Endothelial cell of umbilical vein (primary cell): ENCODE data around the gene TMEM42. TPM values are rescaled to one million over a fixed set of nuclear protein-coding genes. Genes with fewer than 3 reads are reported as not detected.

Experiments used
- BruUV-seq: library from RNA; stranded (reverse); fragments of 400-500 nt; replicated peaks from 2 replicates; lab custom pipeline; 2021; lab: Mats Ljungman, UMichigan
- CTCF ChIA-PET: fragments of 300-600, 350-600 bp; sonication (Branson Sonifier 250); formaldehyde crosslinking; loops from one replicate; lab custom pipeline; 2021; ENCODE audit warnings: antibody characterized with exemption, inconsistent platforms; lab: Charles Lee
- POLR2A ChIA-PET: fragments of 300-600, 350-600 bp; sonication (Branson Sonifier 250); formaldehyde crosslinking; loops from one replicate; lab custom pipeline; 2021; ENCODE audit warnings: antibody characterized with exemption, inconsistent platforms; lab: Charles Lee
- DNase-seq: peaks from one replicate; pipeline ENCODE4 v3.0.0-alpha.2; 2011; ENCODE audit warnings: low read depth, low spot score
- FAIRE-seq: peaks from 2 replicates; lab custom pipeline; 2011; peaks lifted over from hg19 to GRCh38; lab: Jason Lieb, UNC
- H2AFZ ChIP-seq: 2 replicates; pipeline ENCODE4 v1.6.0; 2012; ENCODE audit warnings: low read depth, low read length, control low read depth, inconsistent platforms
- H3K27ac ChIP-seq: 2 replicates; pipeline ENCODE4 v1.5.1; 2011; ENCODE audit warnings: low read depth, mild to moderate bottlenecking, control low read depth, low read length, moderate library complexity; ENCODE audit not compliant: insufficient read depth
- H3K27me3 ChIP-seq, 2 experiments: 2 replicates each; pipeline versions ENCODE4 v1.6.0 to v1.6.1; 2011; ENCODE audit warnings: low read length in 2 of 2, mixed read lengths in 1 of 2; ENCODE audit not compliant: control insufficient read depth in 2 of 2, insufficient read depth in 2 of 2
- H3K36me3 ChIP-seq, 2 experiments: 2 replicates in 1 of 2; 3 replicates in 1 of 2; pipeline ENCODE4 v1.5.1; 2011; ENCODE audit warnings: low read length in 2 of 2, mild to moderate bottlenecking in 1 of 2, moderate library complexity in 1 of 2; ENCODE audit not compliant: control insufficient read depth in 2 of 2, insufficient read depth in 2 of 2; ENCODE audit errors: extremely low read depth in 1 of 2
- H3K4me1 ChIP-seq: 3 replicates; pipeline ENCODE4 v1.5.1; 2011; ENCODE audit warnings: mild to moderate bottlenecking, low read length; ENCODE audit not compliant: control insufficient read depth, insufficient read depth; ENCODE audit errors: extremely low read depth
- H3K4me2 ChIP-seq: 2 replicates; pipeline ENCODE4 v1.6.1; 2011; ENCODE audit warnings: low read length, control low read depth, mixed read lengths; ENCODE audit not compliant: insufficient read depth
- H3K4me3 ChIP-seq, 3 experiments: fragments of 200-600 bp in 1 of 3; sonication (generic), shearing (Covaris generic) in 1 of 3; replicated peaks in 1 of 3; 2 replicates each; pipeline ENCODE4 v1.5.1; 2011 to 2016; ENCODE audit warnings: control low read depth in 3 of 3, low read length in 3 of 3, mild to moderate bottlenecking in 2 of 3, inconsistent platforms in 1 of 3, low read depth in 1 of 3, moderate library complexity in 1 of 3; ENCODE audit not compliant: insufficient read depth in 1 of 3
- H3K79me2 ChIP-seq: 2 replicates; pipeline ENCODE4 v1.6.0; 2012; ENCODE audit warnings: low read length, inconsistent platforms; ENCODE audit not compliant: control insufficient read depth, insufficient read depth
- H3K9ac ChIP-seq: replicated peaks from 2 replicates; pipeline ENCODE3; 2011; ENCODE audit warnings: low read length, control low read depth; ENCODE audit not compliant: insufficient read depth; ENCODE audit errors: extremely low read depth
- H3K9me1 ChIP-seq: replicated peaks from 3 replicates; pipeline ENCODE4 v1.6.0; 2011; ENCODE audit warnings: mild to moderate bottlenecking, low read length; ENCODE audit not compliant: control insufficient read depth, insufficient read depth; ENCODE audit errors: extremely low read depth
- H3K9me3 ChIP-seq: replicated peaks from 2 replicates; pipeline ENCODE4 v1.5.1; 2012; ENCODE audit warnings: low read length, inconsistent platforms; ENCODE audit not compliant: control insufficient read depth, insufficient read depth
- H4K20me1 ChIP-seq: replicated peaks from 2 replicates; pipeline ENCODE3; 2011; ENCODE audit warnings: mild to moderate bottlenecking, low read length; ENCODE audit not compliant: control insufficient read depth, insufficient read depth; ENCODE audit errors: extremely low read depth
- EZH2 ChIP-seq: IDR thresholded peaks from 2 replicates; pipeline ENCODE4 v1.6.1; 2012; ENCODE audit warnings: borderline replicate concordance, low read depth, mild to moderate bottlenecking, moderate library complexity, low read length, inconsistent platforms; ENCODE audit not compliant: severe bottlenecking
- FOS ChIP-seq: IDR thresholded peaks from 2 replicates; pipeline ENCODE4 v1.6.1; 2011; ENCODE audit warnings: mild to moderate bottlenecking, low read length, moderate library complexity, borderline replicate concordance; ENCODE audit not compliant: insufficient read depth
- GATA2 ChIP-seq: IDR thresholded peaks from 2 replicates; pipeline ENCODE4 v1.7.0; 2011; ENCODE audit warnings: low read depth, mild to moderate bottlenecking, moderate library complexity, mixed read lengths, low read length; ENCODE audit not compliant: insufficient read length, insufficient read depth
- JUN ChIP-seq: IDR thresholded peaks from 2 replicates; pipeline ENCODE4 v1.6.1; 2011; ENCODE audit warnings: borderline replicate concordance, low read depth; ENCODE audit not compliant: insufficient read length, insufficient read depth
- MYC ChIP-seq: IDR thresholded peaks from one replicate; pipeline ENCODE4 v1.6.1; 2011; ENCODE audit warnings: mild to moderate bottlenecking, low read depth, low read length
- POLR2A ChIP-seq: IDR thresholded peaks from 2 replicates; pipeline ENCODE4 v1.6.1; 2012; ENCODE audit warnings: low read depth, mild to moderate bottlenecking, control low read depth, low read length
- POLR2AphosphoS5 ChIP-seq: IDR thresholded peaks from 2 replicates; pipeline ENCODE4 v1.6.1; 2012; ENCODE audit warnings: low read depth, mild to moderate bottlenecking, control low read depth, low read length, moderate library complexity; ENCODE audit not compliant: insufficient read depth
- dilution Hi-C: fragments of 300-500 bp; cut with MboI; formaldehyde crosslinking; loops from one replicate; pipeline ENCODE4 v1.15.0; 2019; ENCODE audit warnings: low sequenced_read_pairs; ENCODE audit not compliant: extremely low pct_ligation_motif_present
- intact Hi-C: fragments of 100-400 bp; cut with micrococcal nuclease; formaldehyde crosslinking; loops from one replicate; pipeline ENCODE4 v1.10.0; 2022
- polyA plus RNA-seq, 4 experiments: library from polyadenylated mRNA; depleted of rRNA in 3 of 4; stranded (reverse) in 3 of 4; unstranded in 1 of 4; fragments of >200 nt; gene quantifications; 2 replicates each; pipeline versions ENCODE4 v1.2.1 to v1.2.3, GENCODE V29; 2011 to 2012; ENCODE audit warnings: missing spikeins in 1 of 4
- total RNA-seq: library from RNA; stranded (reverse); gene quantifications from 2 replicates; pipeline ENCODE4 v1.2.3, GENCODE V29; 2021
- TF ChIP-seq, protein P1 (sequence below), 2 donors: IDR thresholded peaks; 1 replicate in 1 of 2; 2 replicates in 1 of 2; pipeline ENCODE4 v1.5.1; 2011; ENCODE audit warnings: low read length in 2 of 2, mild to moderate bottlenecking in 2 of 2, moderate library complexity in 2 of 2, control low read depth in 1 of 2, inconsistent platforms in 1 of 2, low read depth in 1 of 2; ENCODE audit not compliant: insufficient read depth in 1 of 2; ENCODE audit errors: extremely low read depth in 1 of 2
- TF ChIP-seq, protein P2 (sequence below): IDR thresholded peaks from 2 replicates; pipeline ENCODE4 v1.6.1; 2011; ENCODE audit not compliant: insufficient read depth, insufficient read length

Gene TMEM42
- total and polyA plus RNA-seq, 2 donors (not counting 3 experiments of a cell fraction or from before 2014, with no cell fraction given) = 10.6 to 46.4 TPM

DNA sequence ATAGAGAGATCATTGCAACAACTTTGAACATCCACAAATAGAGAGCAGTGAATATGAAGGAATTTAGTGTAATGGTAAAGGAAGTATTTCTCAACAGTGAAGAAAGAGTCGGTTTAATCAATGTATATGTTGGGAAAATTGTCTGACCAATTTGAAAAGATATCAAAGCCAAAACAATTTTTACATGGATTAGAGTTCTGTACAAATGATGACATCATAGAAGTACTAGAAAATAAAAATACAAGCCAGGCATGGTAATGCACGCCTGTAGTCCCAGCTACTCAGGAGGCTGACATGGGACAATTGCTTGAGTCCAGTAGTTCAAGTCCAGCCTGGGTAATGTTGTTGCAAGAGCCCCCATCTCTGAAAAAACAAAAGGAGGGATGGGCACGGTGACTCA lies 26.0 kb upstream of the TMEM42 start:
- peaks cover 4% of the 10 kb centered on the region for H3K9me3 ChIP-seq
- H3K79me2 ChIP-seq = no peaks in the 10 kb centered on the region
- POLR2A ChIA-PET = no interaction called here
- H4K20me1 ChIP-seq = no peaks in the 10 kb centered on the region
- FAIRE-seq = no peak
- DNase-seq = no peak
- dilution Hi-C loops (no loop called here), intact Hi-C loops (no loop called here)
- no peak overlapping the region for H3K27ac ChIP-seq
- H3K4me2 ChIP-seq = no peak overlapping the region
- TF ChIP-seq FOS = no peak
- no peak for TF ChIP-seq JUN
- no peaks in the 10 kb centered on the region for H3K27me3 ChIP-seq
- H2AFZ ChIP-seq = no peak overlapping the region
- no peak overlapping the region for H3K9ac ChIP-seq
- no peaks in the 10 kb centered on the region for H3K4me1 ChIP-seq
- H3K4me3 ChIP-seq = no peak overlapping the region
- CTCF ChIA-PET = no interaction called here
- H3K36me3 ChIP-seq = peaks cover 2 to 5% of the 10 kb centered on the region in 2 experiments
- BruUV-seq = no TSS peak
- no peaks in the 10 kb centered on the region for H3K9me1 ChIP-seq

DNA sequence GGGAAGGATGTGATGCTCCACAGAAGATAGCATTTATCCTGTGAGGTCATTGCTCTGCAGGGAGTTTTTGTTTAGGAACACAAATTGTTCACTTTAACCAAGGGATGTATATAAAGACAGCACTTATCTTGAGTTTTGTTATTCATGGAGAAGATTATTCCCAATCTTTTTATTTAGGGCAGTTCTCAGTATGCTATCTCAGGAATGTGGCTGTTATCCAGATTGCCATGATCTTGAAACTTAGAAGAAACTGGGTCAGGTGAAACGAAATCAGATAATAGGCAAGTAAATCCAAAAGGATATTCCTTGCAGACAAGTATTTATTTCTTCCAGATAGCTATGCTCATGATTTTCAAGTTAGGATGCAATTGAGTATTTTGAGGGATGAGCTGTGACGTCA lies 19.3 kb upstream of the TMEM42 start:
- H4K20me1 ChIP-seq = no peaks in the 10 kb centered on the region
- dilution Hi-C loops (no loop called here), intact Hi-C loops (no loop called here)
- H3K79me2 ChIP-seq = no peaks in the 10 kb centered on the region
- no peak overlapping the region for H3K9ac ChIP-seq
- POLR2A ChIA-PET = no interaction called here
- CTCF ChIA-PET = interaction anchor here (0.8 to 3.1 kb wide), 3 partner anchors 11 to 72 kb away, joined by 3 to 10 read pairs (median 4); no protein-coding TSS in a partner anchor
- no peaks in the 10 kb centered on the region for H3K9me1 ChIP-seq
- BruUV-seq = no TSS peak
- H3K4me3 ChIP-seq = no peak overlapping the region
- no peaks in the 10 kb centered on the region for H3K27me3 ChIP-seq
- DNase-seq (no peak), FAIRE-seq (peak; percentile 55)
- H3K4me1 ChIP-seq = no peaks in the 10 kb centered on the region
- H3K4me2 ChIP-seq = no peak overlapping the region
- peaks cover 0 to 12% of the 10 kb centered on the region in 2 experiments for H3K36me3 ChIP-seq
- H3K27ac ChIP-seq = no peak overlapping the region
- H3K9me3 ChIP-seq = no peaks in the 10 kb centered on the region
- TF ChIP-seq GATA2 (no peak), POLR2A (no peak), JUN (no peak), FOS (no peak), EZH2 (no peak), POLR2AphosphoS5 (no peak), MYC (no peak)
- TF ChIP-seq, protein P1, sequence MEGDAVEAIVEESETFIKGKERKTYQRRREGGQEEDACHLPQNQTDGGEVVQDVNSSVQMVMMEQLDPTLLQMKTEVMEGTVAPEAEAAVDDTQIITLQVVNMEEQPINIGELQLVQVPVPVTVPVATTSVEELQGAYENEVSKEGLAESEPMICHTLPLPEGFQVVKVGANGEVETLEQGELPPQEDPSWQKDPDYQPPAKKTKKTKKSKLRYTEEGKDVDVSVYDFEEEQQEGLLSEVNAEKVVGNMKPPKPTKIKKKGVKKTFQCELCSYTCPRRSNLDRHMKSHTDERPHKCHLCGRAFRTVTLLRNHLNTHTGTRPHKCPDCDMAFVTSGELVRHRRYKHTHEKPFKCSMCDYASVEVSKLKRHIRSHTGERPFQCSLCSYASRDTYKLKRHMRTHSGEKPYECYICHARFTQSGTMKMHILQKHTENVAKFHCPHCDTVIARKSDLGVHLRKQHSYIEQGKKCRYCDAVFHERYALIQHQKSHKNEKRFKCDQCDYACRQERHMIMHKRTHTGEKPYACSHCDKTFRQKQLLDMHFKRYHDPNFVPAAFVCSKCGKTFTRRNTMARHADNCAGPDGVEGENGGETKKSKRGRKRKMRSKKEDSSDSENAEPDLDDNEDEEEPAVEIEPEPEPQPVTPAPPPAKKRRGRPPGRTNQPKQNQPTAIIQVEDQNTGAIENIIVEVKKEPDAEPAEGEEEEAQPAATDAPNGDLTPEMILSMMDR (IDR thresholded peaks at IDR 0.05; ENCODE audit: extremely low read depth in 1 of 2, insufficient read depth in 1 of 2, low read depth in 1 of 2, low read length in 2 of 2) = no peak
- TF ChIP-seq, protein P2, sequence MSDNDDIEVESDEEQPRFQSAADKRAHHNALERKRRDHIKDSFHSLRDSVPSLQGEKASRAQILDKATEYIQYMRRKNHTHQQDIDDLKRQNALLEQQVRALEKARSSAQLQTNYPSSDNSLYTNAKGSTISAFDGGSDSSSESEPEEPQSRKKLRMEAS = no peak
- H2AFZ ChIP-seq = no peak overlapping the region
